Measurements from ENCODE around the gene CLTRN.

GRCh38 chrX:15646031-15646430 is 18.6 kb downstream of the CLTRN start:
- TF ChIP-seq, protein P1, sequence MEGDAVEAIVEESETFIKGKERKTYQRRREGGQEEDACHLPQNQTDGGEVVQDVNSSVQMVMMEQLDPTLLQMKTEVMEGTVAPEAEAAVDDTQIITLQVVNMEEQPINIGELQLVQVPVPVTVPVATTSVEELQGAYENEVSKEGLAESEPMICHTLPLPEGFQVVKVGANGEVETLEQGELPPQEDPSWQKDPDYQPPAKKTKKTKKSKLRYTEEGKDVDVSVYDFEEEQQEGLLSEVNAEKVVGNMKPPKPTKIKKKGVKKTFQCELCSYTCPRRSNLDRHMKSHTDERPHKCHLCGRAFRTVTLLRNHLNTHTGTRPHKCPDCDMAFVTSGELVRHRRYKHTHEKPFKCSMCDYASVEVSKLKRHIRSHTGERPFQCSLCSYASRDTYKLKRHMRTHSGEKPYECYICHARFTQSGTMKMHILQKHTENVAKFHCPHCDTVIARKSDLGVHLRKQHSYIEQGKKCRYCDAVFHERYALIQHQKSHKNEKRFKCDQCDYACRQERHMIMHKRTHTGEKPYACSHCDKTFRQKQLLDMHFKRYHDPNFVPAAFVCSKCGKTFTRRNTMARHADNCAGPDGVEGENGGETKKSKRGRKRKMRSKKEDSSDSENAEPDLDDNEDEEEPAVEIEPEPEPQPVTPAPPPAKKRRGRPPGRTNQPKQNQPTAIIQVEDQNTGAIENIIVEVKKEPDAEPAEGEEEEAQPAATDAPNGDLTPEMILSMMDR (IDR thresholded peaks at IDR 0.05): no peak
- TF ChIP-seq POLR2A (IDR thresholded peaks at IDR 0.05): no peak

Measured in thyroid gland (tissue), 4 donors.